Aorta (tissue), 5 donors: ENCODE results near the gene IFNAR1. TPM values are rescaled to one million over a fixed set of nuclear protein-coding genes. Genes with fewer than 3 reads are reported as not detected.
"Not testable (repeated sequence)": the region's sequence is repeated elsewhere in the genome, so short reads cannot be mapped to it uniquely, and the experiment has no call there.

Experiments used
- ATAC-seq: fragments of 200-7000 bp; cut with Tn5 transposase; one replicate; pipeline ENCODE4 v1.9.1; 2022; ENCODE audit warnings: moderate library complexity; ENCODE audit not compliant: low FRiP score
- DNase-seq, 2 donors: peaks; one replicate each; pipeline ENCODE4 v3.0.0-alpha.2; 2020
- H3K27ac ChIP-seq, 2 donors: one replicate each; pipeline ENCODE4 v1.5.1; 2013; ENCODE audit warnings: low read length in 2 of 2, mild to moderate bottlenecking in 2 of 2, moderate library complexity in 2 of 2, control low read depth in 1 of 2, inconsistent platforms in 1 of 2, low read depth in 1 of 2
- H3K27me3 ChIP-seq, 2 donors: one replicate each; pipeline ENCODE4 v1.6.1; 2013; ENCODE audit warnings: control low read depth in 1 of 2, low read length in 1 of 2, mild to moderate bottlenecking in 1 of 2, moderate library complexity in 1 of 2; ENCODE audit not compliant: insufficient read depth in 2 of 2, control insufficient read depth in 1 of 2
- H3K36me3 ChIP-seq, 2 donors: one replicate each; pipeline ENCODE4 v1.6.1; 2013; ENCODE audit warnings: control low read depth in 1 of 2, low read length in 1 of 2, mild to moderate bottlenecking in 1 of 2; ENCODE audit not compliant: insufficient read depth in 2 of 2, control insufficient read depth in 1 of 2
- H3K4me1 ChIP-seq, 2 donors: one replicate each; pipeline ENCODE4 v1.6.1; 2013; ENCODE audit warnings: low read length in 2 of 2, control low read depth in 1 of 2, mild to moderate bottlenecking in 1 of 2, moderate library complexity in 1 of 2; ENCODE audit not compliant: insufficient read depth in 2 of 2, control insufficient read depth in 1 of 2
- H3K4me3 ChIP-seq, 2 donors: one replicate each; pipeline ENCODE4 v1.5.1; 2013; ENCODE audit warnings: low read length in 2 of 2, control low read depth in 1 of 2, mild to moderate bottlenecking in 1 of 2
- H3K9me3 ChIP-seq: one replicate; pipeline ENCODE4 v1.6.1; 2013; ENCODE audit warnings: mild to moderate bottlenecking, low read length; ENCODE audit not compliant: control insufficient read depth
- WGBS, 2 donors: extraction: QIAGEN DNeasy Blood & Tissue Kit; methylation state at CpG; one replicate each; pipeline ENCODE4 v1.1.7; 2013; 5-methylcytosine and 5-hydroxymethylcytosine counted together
- intact Hi-C, 2 donors: fragments of 100-400 bp; cut with DNase I; formaldehyde crosslinking; loops; one replicate each; pipeline versions ENCODE4 v1.14.2 to v1.15.0; 2022
- polyA plus RNA-seq, 2 donors: library from polyadenylated mRNA; stranded (reverse); fragments of 200-250 nt; gene quantifications; one replicate each; pipeline ENCODE4 v1.2.3, GENCODE V29; 2013
- total RNA-seq, 2 donors: library from RNA; stranded (reverse); fragmentation: NEBNext Ultra II Directional; extraction: Animal tissue kit (Norgen Biotek cat#: 25700); gene quantifications; one replicate each; pipeline ENCODE4 v1.2.1, GENCODE V29; 2021
- donor health status: healthy with polysubstance abuse.
- donor health status: Bipolar disorder and iron deficiency.
- donor health status: DM: no; HTN: no; CAD: no.
- donor health status: DM: no; HTN: no; CAD: no.
- donor health status: DM: yes; HTN: yes; CAD: no.

Gene IFNAR1
- total and polyA plus RNA-seq, 4 donors, result 13.9 to 59.3 (median 33.4) TPM

GRCh38 chr21:33380483-33380998 lies 55.8 kb downstream of the IFNAR1 start:
- ATAC-seq, result peak; percentile 94
- peak overlapping the region; percentile 34 to 47 for H3K27ac ChIP-seq
- 8 to 11% methylated on average over 11 of the region's 11 CpGs for WGBS, 2 donors
- intact Hi-C loops, result loop anchor here (5.0 to 10.0 kb wide), 2 partner anchors 56 to 178 kb away; partner anchors contain the start of gene IFNAR1 (in 1 of the 2)
- no peaks in the 10 kb centered on the region for H3K9me3 ChIP-seq
- H3K4me1 ChIP-seq, result no peaks in the 10 kb centered on the region
- peak; percentile 96 to 97 for DNase-seq
- H3K36me3 ChIP-seq, result no peaks in the 10 kb centered on the region
- H3K27me3 ChIP-seq, result no peaks in the 10 kb centered on the region
- H3K4me3 ChIP-seq, result no peak overlapping the region

DNA sequence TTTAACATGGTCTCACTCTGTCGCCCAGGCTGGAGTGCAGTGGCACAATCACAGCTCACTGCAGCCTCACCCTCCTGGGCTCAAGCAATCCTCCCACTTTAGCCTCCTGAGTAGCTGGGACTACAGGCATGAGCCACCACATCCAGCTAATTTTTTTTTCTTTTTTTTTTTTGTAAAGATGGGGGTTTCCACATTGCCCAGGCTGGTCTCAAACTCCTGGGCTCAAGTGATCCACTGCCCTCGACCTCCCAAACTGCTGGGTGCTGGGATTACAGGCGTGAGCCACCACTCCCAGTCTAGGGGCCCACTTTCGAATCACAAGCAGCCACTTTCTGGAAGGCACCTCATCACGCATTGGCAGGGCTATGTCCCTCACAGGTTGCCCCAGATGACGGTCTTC lies 56.6 kb downstream of the IFNAR1 start:
- WGBS, 2 donors, result 93 to 96% methylated on average over 6 of the region's 6 CpGs

DNA sequence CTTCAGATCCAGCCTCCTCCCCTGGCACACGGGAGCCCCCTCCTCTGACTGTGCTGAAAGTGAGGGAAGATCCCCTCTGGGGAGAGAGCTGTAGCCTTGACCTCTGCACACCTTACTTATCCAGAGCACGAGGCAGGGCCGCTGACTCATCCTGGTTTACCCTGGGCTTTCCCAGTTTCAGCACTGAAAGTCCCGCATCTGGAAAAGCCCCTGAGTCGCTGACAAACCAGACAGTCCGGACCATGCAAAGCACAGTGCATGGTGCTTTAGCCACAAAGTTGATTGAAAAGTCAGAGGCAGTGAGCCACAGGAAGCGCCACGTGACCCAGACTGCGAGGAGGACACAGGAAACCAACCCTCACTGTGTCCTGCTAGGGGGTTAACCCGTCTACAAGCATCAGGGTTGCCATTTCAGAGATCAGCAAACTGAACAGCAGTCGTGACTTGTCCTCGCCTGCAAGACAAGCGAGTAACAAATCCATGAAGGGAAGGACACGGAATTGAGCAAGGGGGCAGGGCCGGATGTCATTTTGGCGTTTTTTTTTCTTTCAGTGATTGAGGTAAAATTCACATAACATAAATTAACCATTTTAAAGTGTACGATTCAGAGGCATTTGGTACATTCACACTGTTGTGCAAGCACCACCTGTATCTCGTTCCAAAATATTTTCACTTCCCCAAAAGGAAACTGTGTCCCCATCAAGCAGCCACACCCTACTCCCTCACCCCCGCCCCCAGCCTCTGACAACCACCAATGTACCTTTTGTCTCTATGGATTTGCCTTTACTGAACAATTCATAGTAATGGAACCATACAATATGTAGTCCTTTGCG lies 58.5 kb downstream of the IFNAR1 start:
- Histone ChIP-seq H3K9me3 (no peaks in the 10 kb centered on the region), H3K27ac (peak overlapping the region in 1 of 2 donors; percentile 37), H3K36me3 (no peaks in the 10 kb centered on the region), H3K4me1 (no peaks in the 10 kb centered on the region), H3K4me3 (no peak overlapping the region), H3K27me3 (no peaks in the 10 kb centered on the region)
- intact Hi-C loops, result loop anchor here (5.0 to 10.0 kb wide), 2 partner anchors 58 to 181 kb away; partner anchors contain the start of gene IFNAR1 (in 1 of the 2)
- DNase-seq, result peak; percentile 81 to 88
- WGBS, 2 donors, result 40 to 46% methylated on average over 20 of the region's 20 CpGs
- peak; percentile 46 for ATAC-seq

More for the DNA sequence above, 56.6 kb downstream of the IFNAR1 start:
- not testable (repeated sequence) for DNase-seq, H3K27me3 ChIP-seq, H3K9me3 ChIP-seq, H3K4me3 ChIP-seq, H3K27ac ChIP-seq, H3K36me3 ChIP-seq, H3K4me1 ChIP-seq, ATAC-seq
- intact Hi-C loops, result loop anchor here (5.0 to 10.0 kb wide), 2 partner anchors 57 to 179 kb away; partner anchors contain the start of gene IFNAR1 (in 1 of the 2)

DNA sequence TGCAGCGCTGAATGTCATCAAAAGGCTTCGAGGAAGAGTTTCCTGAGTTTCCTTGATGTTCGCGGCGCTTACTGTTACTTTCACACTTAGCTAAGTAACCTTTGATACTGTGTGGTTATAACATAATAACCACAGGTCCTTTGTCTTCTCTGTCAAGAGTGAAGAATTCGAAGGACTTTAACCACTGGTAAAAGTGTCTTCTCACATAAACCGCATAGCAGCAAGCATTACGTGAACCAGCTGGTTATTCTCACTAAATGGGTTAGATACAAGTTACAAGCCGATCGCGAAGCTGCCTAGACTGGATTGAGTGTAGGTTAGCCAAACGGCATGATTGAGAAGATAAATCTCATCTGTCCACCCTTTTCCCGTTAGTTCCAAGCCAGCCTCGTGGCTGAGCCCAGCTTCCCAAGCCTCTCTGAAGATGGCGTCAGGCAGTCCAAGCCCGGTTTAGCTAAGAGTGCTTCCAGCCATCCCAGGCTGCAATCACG lies 60.1 kb downstream of the IFNAR1 start:
- H3K4me1 ChIP-seq, result no peaks in the 10 kb centered on the region

GRCh38 chr21:33386222-33386784 lies 61.5 kb downstream of the IFNAR1 start:
- Histone ChIP-seq H3K36me3 (no peaks in the 10 kb centered on the region), H3K4me1 (no peaks in the 10 kb centered on the region), H3K27ac (no peak overlapping the region), H3K9me3 (no peaks in the 10 kb centered on the region), H3K4me3 (no peak overlapping the region), H3K27me3 (no peaks in the 10 kb centered on the region)
- DNase-seq (no peak), ATAC-seq (no peak)
- intact Hi-C loops, result loop anchor here in 1 of 2 donors (10.0 kb wide), 1 partner anchor 62 kb away; the partner anchor contains the start of gene IFNAR1
- WGBS, 2 donors, result 85 to 86% methylated on average over 6 of the region's 6 CpGs

More for the DNA sequence above, 60.1 kb downstream of the IFNAR1 start:
- H3K27ac ChIP-seq, result no peak overlapping the region
- ATAC-seq, result no peak
- no peaks in the 10 kb centered on the region for H3K27me3 ChIP-seq
- H3K4me3 ChIP-seq, result no peak overlapping the region
- H3K9me3 ChIP-seq, result no peaks in the 10 kb centered on the region
- 85 to 89% methylated on average over 17 of the region's 17 CpGs for WGBS, 2 donors
- DNase-seq, result no peak
- H3K36me3 ChIP-seq, result no peaks in the 10 kb centered on the region
- intact Hi-C loops, result loop anchor here (5.0 to 10.0 kb wide), 2 partner anchors 60 to 183 kb away; partner anchors contain the start of gene IFNAR1 (in 1 of the 2)

DNA sequence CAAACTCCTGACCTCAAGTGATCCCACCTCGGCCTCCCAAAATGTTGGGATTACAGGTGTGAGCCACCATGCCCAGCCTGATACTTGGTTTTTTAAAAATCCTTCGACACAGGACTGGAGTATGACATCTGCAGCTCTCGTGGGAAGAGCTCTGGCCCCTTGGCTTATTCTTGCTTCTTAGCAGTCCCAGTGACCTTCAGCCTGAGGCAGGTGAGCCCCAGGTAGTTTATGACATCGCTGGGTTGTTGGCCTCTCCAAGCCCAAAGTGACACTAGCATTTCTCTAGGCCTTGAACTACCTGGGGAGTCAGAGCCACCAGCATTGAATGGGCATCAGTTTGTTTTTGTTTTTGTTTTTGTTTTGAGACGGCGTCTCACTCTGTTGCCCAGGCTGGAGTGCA lies 62.5 kb downstream of the IFNAR1 start:
- Histone ChIP-seq H3K4me3 (no peak overlapping the region), H3K27me3 (no peaks in the 10 kb centered on the region), H3K4me1 (no peaks in the 10 kb centered on the region), H3K27ac (no peak overlapping the region), H3K9me3 (no peaks in the 10 kb centered on the region), H3K36me3 (no peaks in the 10 kb centered on the region)
- intact Hi-C loops, result loop anchor here in 1 of 2 donors (10.0 kb wide), 1 partner anchor 62 kb away; the partner anchor contains the start of gene IFNAR1
- DNase-seq (no peak), ATAC-seq (no peak)
- WGBS, 2 donors, result 92 to 94% methylated on average over 6 of the region's 6 CpGs

DNA sequence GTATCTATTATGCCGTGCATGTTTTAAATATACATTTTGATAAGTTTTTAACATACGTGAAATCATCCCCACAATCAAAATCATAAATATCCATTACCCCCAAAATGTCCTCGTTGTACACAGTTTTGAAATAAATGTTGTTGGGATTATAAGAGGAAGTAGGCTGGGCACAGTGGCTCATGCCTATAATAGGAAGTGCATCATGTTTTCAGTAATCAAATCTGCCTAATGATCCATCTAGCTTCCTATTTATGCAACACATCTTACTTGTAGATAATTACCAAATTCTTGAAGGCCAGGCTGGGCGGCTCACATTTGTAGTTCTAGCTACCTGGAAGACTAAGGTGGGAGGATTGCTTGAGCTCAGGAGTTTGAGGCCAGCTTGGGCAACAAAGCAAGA lies 63.4 kb downstream of the IFNAR1 start:
- no peak for DNase-seq
- Histone ChIP-seq H3K27me3 (no peaks in the 10 kb centered on the region), H3K27ac (no peak overlapping the region), H3K9me3 (no peaks in the 10 kb centered on the region), H3K4me1 (no peaks in the 10 kb centered on the region), H3K4me3 (no peak overlapping the region), H3K36me3 (no peaks in the 10 kb centered on the region)
- 89 to 90% methylated on average over 4 of the region's 4 CpGs for WGBS, 2 donors
- intact Hi-C loops, result loop anchor here in 1 of 2 donors (10.0 kb wide), 1 partner anchor 63 kb away; the partner anchor contains the start of gene IFNAR1
- ATAC-seq, result no peak

- WGBS, 2 donors, result 82 to 86% methylated on average over 5 of the region's 5 CpGs
- no peaks in the 10 kb centered on the region for H3K4me1 ChIP-seq
These were observed 65.7 kb downstream of the IFNAR1 start for GRCh38 chr21:33390479-33390878.

More at GRCh38 chr21:33390479-33390878, 65.7 kb downstream of the IFNAR1 start:
- intact Hi-C loops, result no loop called here
- DNase-seq, result no peak
- no peaks in the 10 kb centered on the region for H3K9me3 ChIP-seq
- no peak overlapping the region for H3K27ac ChIP-seq
- no peak for ATAC-seq
- no peak overlapping the region for H3K4me3 ChIP-seq
- no peaks in the 10 kb centered on the region for H3K36me3 ChIP-seq
- no peaks in the 10 kb centered on the region for H3K27me3 ChIP-seq
